HG03039 (cell line): ENCODE data around the gene NMT2.
A peak's percentile ranks its signal among the peaks of the same experiment; 100 is the strongest.

ENCODE experiments used
- ATAC-seq: cut with Tn5 transposase; IDR thresholded peaks from one replicate; pipeline ENCODE4 v1.9.1; 2021; ENCODE audit warnings: mild to moderate bottlenecking, moderate library complexity; ENCODE audit not compliant: unreplicated experiment

Gene NMT2

DNA sequence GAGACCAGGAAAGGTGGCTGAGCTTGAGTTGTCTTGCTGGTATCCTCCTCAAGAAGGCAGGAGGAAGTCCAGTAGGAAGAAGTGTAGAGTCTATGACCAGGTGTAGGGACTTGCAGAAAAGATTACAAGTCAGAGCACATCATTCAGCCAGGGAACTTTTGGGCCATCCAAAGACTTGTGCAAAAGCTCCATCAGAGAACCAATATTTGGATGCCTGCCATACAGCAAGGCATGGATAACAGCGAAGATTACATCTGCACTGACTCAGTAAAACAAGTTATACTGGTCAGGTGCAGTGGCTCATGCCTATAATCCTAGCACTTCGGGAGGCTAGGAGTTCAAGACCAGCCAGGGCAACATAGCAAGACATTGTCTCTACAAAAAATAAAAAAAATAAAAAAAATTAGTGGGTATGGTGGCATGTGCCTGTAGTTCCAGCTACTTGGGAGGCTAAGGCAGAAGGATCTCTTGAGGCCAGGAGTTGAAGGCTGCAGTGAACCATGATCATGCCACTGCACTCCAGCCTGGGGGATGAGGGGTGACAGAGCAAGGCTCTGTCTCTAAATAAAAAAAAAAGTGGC is 13.2 kb upstream of the NMT2 start:
- ATAC-seq: no peak

GRCh38 chr10:15180736-15181135 is 12.2 kb upstream of the NMT2 start:
- ATAC-seq: no peak

GRCh38 chr10:15176269-15176668 is 7.8 kb upstream of the NMT2 start:
- ATAC-seq: no peak

DNA sequence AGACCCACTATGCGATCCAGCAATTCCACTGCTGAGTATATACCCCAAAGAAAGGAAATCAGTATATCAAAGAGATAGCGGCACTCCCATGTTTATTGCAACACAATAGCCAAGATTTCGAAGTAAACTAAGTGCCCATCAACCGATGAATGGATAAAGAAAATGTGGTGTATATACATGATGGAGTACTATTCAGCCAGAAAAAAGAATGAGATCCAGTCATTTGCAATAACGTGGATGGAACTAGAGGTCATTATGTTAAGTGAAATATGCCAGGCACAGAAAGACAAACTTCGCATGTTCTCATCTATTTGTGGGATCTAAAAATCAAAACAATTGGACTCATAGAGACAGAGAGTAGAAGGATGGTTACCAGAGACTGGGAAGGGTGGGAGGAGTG is 7.1 kb upstream of the NMT2 start:
- ATAC-seq: no peak

DNA sequence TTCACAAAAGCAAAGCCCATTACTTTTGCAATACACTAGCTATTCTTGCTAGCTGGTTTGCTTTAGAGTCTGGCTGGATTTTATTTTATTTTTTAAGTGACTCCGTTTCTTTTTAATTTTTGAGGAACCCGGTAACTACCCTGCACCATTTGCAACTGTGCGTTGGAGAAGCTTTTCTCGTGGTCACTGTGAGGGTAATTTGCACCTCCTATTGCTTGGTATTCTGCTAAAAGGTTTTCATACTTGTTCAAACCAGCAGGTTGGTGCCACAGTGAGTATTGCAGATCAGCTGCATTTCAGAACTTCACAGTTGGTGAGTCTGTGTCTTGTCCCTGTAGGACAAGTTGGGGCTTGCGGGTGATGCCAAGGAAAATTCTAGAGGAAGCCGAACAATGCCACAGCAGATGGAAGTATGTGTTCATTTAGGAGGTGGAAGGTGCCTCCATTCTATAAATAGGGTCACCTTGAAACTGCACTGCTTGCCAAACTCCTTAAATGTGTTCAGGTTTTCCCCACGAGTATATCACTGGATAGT is 3.9 kb upstream of the NMT2 start:
- no peak for ATAC-seq

GRCh38 chr10:15169555-15170401 is 1.3 kb upstream of the NMT2 start:
- no peak for ATAC-seq

- peak; percentile 52 for ATAC-seq
These were observed 477 bp upstream of the NMT2 start for GRCh38 chr10:15168786-15169554.

GRCh38 chr10:15167411-15168290 is 842 bp downstream of the NMT2 start:
- peak; percentile 24 for ATAC-seq

DNA sequence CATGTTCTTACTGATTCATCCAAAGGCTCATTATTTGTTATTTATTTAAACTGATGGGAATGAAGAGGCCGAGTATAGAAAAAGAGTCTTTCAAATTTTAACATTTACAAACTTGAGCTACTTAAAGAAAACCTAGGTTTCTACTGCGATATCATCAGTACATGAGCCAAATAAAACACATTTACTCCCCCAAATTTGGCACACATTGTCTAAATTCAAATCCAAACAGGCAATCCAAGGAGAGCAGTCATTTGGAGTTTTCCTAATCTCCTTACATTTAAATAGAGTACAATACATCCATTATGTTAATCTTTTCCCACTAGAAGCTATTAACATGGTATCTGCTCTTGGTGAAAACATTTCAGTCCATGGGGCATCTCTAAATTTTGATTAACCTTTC is 2.2 kb downstream of the NMT2 start:
- ATAC-seq: no peak

GRCh38 chr10:15163253-15163828 is 5.2 kb downstream of the NMT2 start:
- ATAC-seq: no peak

GRCh38 chr10:15158972-15159371 is 9.5 kb downstream of the NMT2 start:
- no peak for ATAC-seq

- ATAC-seq: no peak
These were observed 10.0 kb downstream of the NMT2 start for GRCh38 chr10:15158448-15158847.

- no peak for ATAC-seq
These were observed 12.4 kb downstream of the NMT2 start for GRCh38 chr10:15155978-15156656.

- ATAC-seq: no peak
These were observed 15.9 kb downstream of the NMT2 start for GRCh38 chr10:15152556-15152955.

DNA sequence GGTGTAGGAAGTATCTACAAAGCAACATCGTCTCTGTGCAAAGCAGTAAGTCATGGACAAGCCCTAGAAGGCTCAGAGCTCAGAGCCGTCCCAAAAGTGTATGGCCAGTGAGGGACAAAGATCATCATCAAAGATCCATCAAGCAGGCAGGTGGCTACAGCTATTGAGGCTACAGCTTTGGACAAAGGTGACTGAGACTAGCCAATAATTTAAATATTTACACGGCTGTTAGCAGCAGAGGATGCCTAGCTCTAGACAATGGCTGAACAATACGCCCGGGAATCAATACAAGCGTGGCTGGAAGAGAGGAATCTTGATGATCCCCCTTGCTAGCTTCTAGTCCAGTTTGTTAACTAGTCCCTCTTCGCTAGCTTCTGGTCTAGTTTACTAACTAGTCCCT is 17.9 kb downstream of the NMT2 start:
- no peak for ATAC-seq

DNA sequence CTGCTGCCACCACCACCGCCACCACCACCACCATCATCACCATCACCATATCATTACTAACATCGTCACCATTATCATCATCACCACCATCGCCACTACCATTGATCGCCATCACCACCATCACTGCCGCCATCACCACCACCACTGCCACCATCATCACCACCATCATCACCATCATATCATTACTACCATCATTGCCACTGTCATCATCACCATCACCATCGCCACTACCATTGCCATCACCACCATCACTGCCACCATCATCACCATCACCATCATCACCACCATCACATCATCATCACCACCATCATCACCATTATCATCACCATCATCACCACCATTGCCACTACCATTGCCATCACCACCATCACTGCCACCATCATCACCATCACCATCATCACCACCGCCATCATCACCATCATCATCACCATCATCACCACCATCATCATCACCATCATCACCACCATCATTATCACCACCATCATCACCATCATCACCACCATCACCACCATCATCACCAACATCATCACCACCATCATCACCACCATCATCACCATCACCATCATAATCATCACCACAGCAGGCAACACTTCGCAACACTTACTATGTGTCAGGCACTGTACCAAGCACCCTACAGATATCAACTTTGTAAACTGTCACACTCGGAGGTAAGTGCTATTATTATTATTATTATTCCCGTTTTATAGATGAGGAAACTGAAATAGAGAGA is 19.3 kb downstream of the NMT2 start:
- no peak for ATAC-seq

- no peak for ATAC-seq
These were observed 20.7 kb downstream of the NMT2 start for GRCh38 chr10:15147594-15148392.

- no peak for ATAC-seq
These were observed 22.1 kb downstream of the NMT2 start for GRCh38 chr10:15146366-15146765.
